WERI-Rb-1 (cell line): ENCODE measurements around the gene ATP10A.

Experiments
- DNase-seq: peaks from one replicate; pipeline ENCODE4 v3.0.0-alpha.2; 2020
- H3K27ac ChIP-seq: fragments of 250-450 bp; sonication (Bioruptor Pico); 2 replicates; pipeline ENCODE4 v1.5.1; 2020; ENCODE audit warnings: mild to moderate bottlenecking, moderate library complexity
- H3K27me3 ChIP-seq: fragments of 250-450 bp; sonication (Bioruptor Pico); 2 replicates; pipeline ENCODE4 v1.5.1; 2021; ENCODE audit warnings: mild to moderate bottlenecking, low read depth, moderate library complexity; ENCODE audit not compliant: insufficient read depth, severe bottlenecking
- H3K36me3 ChIP-seq: fragments of 250-450 bp; sonication (Bioruptor Pico); 2 replicates; pipeline ENCODE4 v1.5.1; 2020; ENCODE audit warnings: mild to moderate bottlenecking, moderate library complexity
- H3K4me3 ChIP-seq: 2 replicates; pipeline ENCODE4 v1.5.1; 2011; ENCODE audit warnings: low read depth, mild to moderate bottlenecking, control low read depth, low read length
- H3K9me3 ChIP-seq: fragments of 250-450 bp; sonication (Bioruptor Pico); 2 replicates; pipeline ENCODE4 v1.5.1; 2021; ENCODE audit warnings: mild to moderate bottlenecking, moderate library complexity; ENCODE audit not compliant: severe bottlenecking
- CTCF ChIP-seq: IDR thresholded peaks from 2 replicates; pipeline ENCODE4 v1.5.1; 2011; ENCODE audit warnings: low read depth, mild to moderate bottlenecking, control low read depth, inconsistent platforms, low read length

ATP10A gene

GRCh38 chr15:25708391-25708790 lies 154.7 kb downstream of the ATP10A start:
- no peak for DNase-seq
- Histone ChIP-seq H3K27me3 (no peaks in the 10 kb centered on the region), H3K9me3 (no peaks in the 10 kb centered on the region), H3K4me3 (no peak overlapping the region), H3K27ac (no peak overlapping the region), H3K36me3 (no peaks in the 10 kb centered on the region)
- TF ChIP-seq CTCF = no peak

GRCh38 chr15:25707656-25708365 lies 155.3 kb downstream of the ATP10A start:
- Histone ChIP-seq H3K27ac (no peak overlapping the region), H3K4me3 (no peak overlapping the region), H3K27me3 (no peaks in the 10 kb centered on the region), H3K9me3 (no peaks in the 10 kb centered on the region), H3K36me3 (no peaks in the 10 kb centered on the region)
- no peak for DNase-seq
- no peak for TF ChIP-seq CTCF

GRCh38 chr15:25706176-25706955 lies 156.8 kb downstream of the ATP10A start:
- H3K4me3 ChIP-seq = no peak overlapping the region
- no peak for DNase-seq
- no peaks in the 10 kb centered on the region for H3K36me3 ChIP-seq
- H3K9me3 ChIP-seq = no peaks in the 10 kb centered on the region
- no peaks in the 10 kb centered on the region for H3K27me3 ChIP-seq
- TF ChIP-seq CTCF = no peak
- H3K27ac ChIP-seq = no peak overlapping the region

- Histone ChIP-seq H3K36me3 (no peaks in the 10 kb centered on the region), H3K27me3 (no peaks in the 10 kb centered on the region), H3K27ac (no peak overlapping the region), H3K9me3 (no peaks in the 10 kb centered on the region), H3K4me3 (no peak overlapping the region)
- TF ChIP-seq CTCF = no peak
- DNase-seq = no peak
Observed at GRCh38 chr15:25705433-25706115, 157.6 kb downstream of the ATP10A start.

DNA sequence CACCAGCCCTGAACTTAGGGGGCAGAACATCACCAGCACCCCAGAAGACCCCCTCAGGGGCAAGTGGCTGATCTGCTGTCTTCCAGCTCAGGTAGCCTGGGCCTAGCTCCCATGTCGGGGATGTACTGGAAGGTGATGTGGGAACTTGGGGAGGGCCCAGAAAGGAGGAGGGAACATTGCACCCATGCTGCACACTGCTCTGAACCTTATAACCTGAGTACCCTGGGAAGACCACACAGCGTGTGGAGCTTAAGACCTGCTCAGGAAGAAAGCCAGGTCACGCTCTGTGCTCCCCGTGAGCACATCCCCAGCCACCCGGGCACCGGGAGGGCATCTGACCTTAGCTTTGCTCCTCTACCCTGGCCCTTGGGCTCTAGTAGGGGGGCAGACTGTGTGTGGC lies 159.4 kb downstream of the ATP10A start:
- TF ChIP-seq CTCF = no peak
- no peak overlapping the region for H3K27ac ChIP-seq
- no peaks in the 10 kb centered on the region for H3K36me3 ChIP-seq
- DNase-seq = no peak
- H3K4me3 ChIP-seq = no peak overlapping the region
- no peaks in the 10 kb centered on the region for H3K9me3 ChIP-seq
- no peaks in the 10 kb centered on the region for H3K27me3 ChIP-seq
